Neural crest cell (in vitro differentiated cells): ENCODE results near the gene TACSTD2. TPM values are rescaled to one million over a fixed set of nuclear protein-coding genes. Genes with fewer than 3 reads are reported as not detected.
"Not testable (repeated sequence)": the region's sequence is repeated elsewhere in the genome, so short reads cannot be mapped to it uniquely, and the experiment has no call there.

ENCODE experiments used
- DNase-seq: peaks from one replicate; pipeline ENCODE4 v3.0.0; 2021; ENCODE audit warnings: low read depth, mixed read lengths, low spot score
- H3K27ac Mint-ChIP-seq: one replicate; pipeline ENCODE4 v1.8.0; 2021; ENCODE audit warnings: mild to moderate bottlenecking, mixed read lengths; ENCODE audit not compliant: unreplicated experiment
- H3K27me3 Mint-ChIP-seq: 2 replicates; pipeline ENCODE4 v1.8.0; 2021; ENCODE audit warnings: low read depth, mild to moderate bottlenecking, mixed read lengths
- H3K36me3 Mint-ChIP-seq: 2 replicates; pipeline ENCODE4 v1.8.0; 2021; ENCODE audit warnings: low read depth, mild to moderate bottlenecking, mixed read lengths
- H3K4me1 Mint-ChIP-seq: 2 replicates; pipeline ENCODE4 v1.8.0; 2021; ENCODE audit warnings: mixed read lengths
- H3K4me3 Mint-ChIP-seq: one replicate; pipeline ENCODE4 v1.8.0; 2021; ENCODE audit warnings: mild to moderate bottlenecking, mixed read lengths
- H3K9me3 Mint-ChIP-seq: 2 replicates; pipeline ENCODE4 v1.8.0; 2021; ENCODE audit warnings: mixed read lengths
- CTCF ChIP-seq: fragments of 200-600 bp; sonication (generic); conservative IDR thresholded peaks from 2 replicates; pipeline ENCODE4 v1.5.0; 2021; ENCODE audit warnings: antibody characterized with exemption, mild to moderate bottlenecking
- total RNA-seq: library from RNA; stranded (reverse); gene quantifications from 2 replicates; pipeline ENCODE4 v1.2.1, GENCODE V29; 2021

Gene TACSTD2
- total RNA-seq, 1 donor from 2014 or later = not detected

- DNase-seq = no peak
- no peak overlapping the region for H3K27ac Mint-ChIP-seq
Measured at GRCh38 chr1:58584082-58584895, 7.2 kb upstream of the TACSTD2 start.

GRCh38 chr1:58583496-58583895 is 6.4 kb upstream of the TACSTD2 start:
- no peaks in the 10 kb centered on the region for H3K9me3 Mint-ChIP-seq
- H3K27me3 Mint-ChIP-seq = peaks cover 21% of the 10 kb centered on the region
- no peak for TF ChIP-seq CTCF
- DNase-seq = no peak
- H3K36me3 Mint-ChIP-seq = no peaks in the 10 kb centered on the region
- no peak overlapping the region for H3K4me3 Mint-ChIP-seq
- peaks cover 8% of the 10 kb centered on the region for H3K4me1 Mint-ChIP-seq
- no peak overlapping the region for H3K27ac Mint-ChIP-seq

More at GRCh38 chr1:58584082-58584895, 7.2 kb upstream of the TACSTD2 start:
- TF ChIP-seq CTCF = no peak
- H3K27me3 Mint-ChIP-seq = peaks cover 16% of the 10 kb centered on the region
- no peaks in the 10 kb centered on the region for H3K36me3 Mint-ChIP-seq
- peaks cover 8% of the 10 kb centered on the region for H3K4me1 Mint-ChIP-seq
- H3K9me3 Mint-ChIP-seq = no peaks in the 10 kb centered on the region
- H3K4me3 Mint-ChIP-seq = no peak overlapping the region

GRCh38 chr1:58582143-58582542 is 5.1 kb upstream of the TACSTD2 start:
- not testable (repeated sequence) for H3K9me3 Mint-ChIP-seq, H3K36me3 Mint-ChIP-seq, DNase-seq, H3K4me3 Mint-ChIP-seq, H3K27ac Mint-ChIP-seq
- Mint-ChIP-seq H3K27me3 (peaks cover 34% of the 10 kb centered on the region), H3K4me1 (peaks cover 13% of the 10 kb centered on the region)

GRCh38 chr1:58581641-58582040 is 4.6 kb upstream of the TACSTD2 start:
- no peak overlapping the region for H3K4me3 Mint-ChIP-seq
- H3K9me3 Mint-ChIP-seq = no peaks in the 10 kb centered on the region
- no peak for TF ChIP-seq CTCF
- DNase-seq = no peak
- H3K27me3 Mint-ChIP-seq = peaks cover 37% of the 10 kb centered on the region
- H3K4me1 Mint-ChIP-seq = peaks cover 11% of the 10 kb centered on the region
- no peak overlapping the region for H3K27ac Mint-ChIP-seq
- H3K36me3 Mint-ChIP-seq = no peaks in the 10 kb centered on the region

GRCh38 chr1:58580186-58580585 is 3.1 kb upstream of the TACSTD2 start:
- H3K9me3 Mint-ChIP-seq = no peaks in the 10 kb centered on the region
- H3K27me3 Mint-ChIP-seq = peaks cover 46% of the 10 kb centered on the region
- TF ChIP-seq CTCF = no peak
- no peak overlapping the region for H3K4me3 Mint-ChIP-seq
- no peak overlapping the region for H3K27ac Mint-ChIP-seq
- no peaks in the 10 kb centered on the region for H3K36me3 Mint-ChIP-seq
- no peak for DNase-seq
- H3K4me1 Mint-ChIP-seq = peaks cover 5% of the 10 kb centered on the region

GRCh38 chr1:58577654-58578030 is 590 bp upstream of the TACSTD2 start:
- no peak for DNase-seq
- no peaks in the 10 kb centered on the region for H3K36me3 Mint-ChIP-seq
- no peaks in the 10 kb centered on the region for H3K9me3 Mint-ChIP-seq
- no peak overlapping the region for H3K27ac Mint-ChIP-seq
- H3K4me1 Mint-ChIP-seq = peaks cover 22% of the 10 kb centered on the region
- peak overlapping the region; percentile 48 for H3K4me3 Mint-ChIP-seq
- peaks cover 52% of the 10 kb centered on the region for H3K27me3 Mint-ChIP-seq
- TF ChIP-seq CTCF = no peak
